Mesendoderm (in vitro differentiated cells): ENCODE data around the gene CTAGE8. TPM values are rescaled to one million over a fixed set of nuclear protein-coding genes. Genes with fewer than 3 reads are reported as not detected.
"Not testable (repeated sequence)": the region's sequence is repeated elsewhere in the genome, so short reads cannot be mapped to it uniquely, and the experiment has no call there.

ENCODE experiments used
- DNase-seq: peaks from one replicate; pipeline ENCODE4 v3.0.0; 2013
- H2AK5ac ChIP-seq: 2 replicates; pipeline ENCODE4 v1.6.1; 2013; ENCODE audit warnings: low read length, inconsistent platforms
- H2BK120ac ChIP-seq: 2 replicates; pipeline ENCODE4 v1.6.1; 2013; ENCODE audit warnings: low read depth, mild to moderate bottlenecking, low read length, moderate library complexity, mixed read lengths
- H2BK15ac ChIP-seq: replicated peaks from 2 replicates; pipeline ENCODE4 v1.6.1; 2013; ENCODE audit warnings: low read depth, mild to moderate bottlenecking, moderate library complexity
- H2BK5ac ChIP-seq: 2 replicates; pipeline ENCODE4 v1.6.1; 2013; ENCODE audit warnings: low read length, inconsistent platforms
- H3K18ac ChIP-seq: 2 replicates; pipeline ENCODE4 v1.6.1; 2013; ENCODE audit warnings: mild to moderate bottlenecking, low read length, mixed read lengths
- H3K23ac ChIP-seq: one replicate; pipeline ENCODE4 v1.6.1; 2013; ENCODE audit warnings: low read length
- H3K27ac ChIP-seq: 2 replicates; pipeline ENCODE4 v1.5.1; 2013; ENCODE audit warnings: low read depth, mild to moderate bottlenecking, inconsistent platforms, low read length, moderate library complexity
- H3K27me3 ChIP-seq: 2 replicates; pipeline ENCODE4 v1.6.1; 2013; ENCODE audit warnings: low read length, control low read depth, mild to moderate bottlenecking, inconsistent platforms; ENCODE audit not compliant: insufficient read depth, poor library complexity
- H3K36me3 ChIP-seq: 2 replicates; pipeline ENCODE4 v1.6.1; 2013; ENCODE audit warnings: low read length, inconsistent platforms; ENCODE audit not compliant: control insufficient read depth, insufficient read depth
- H3K4ac ChIP-seq: one replicate; pipeline ENCODE4 v1.6.1; 2013; ENCODE audit warnings: low read depth, mild to moderate bottlenecking, low read length, moderate library complexity
- H3K4me1 ChIP-seq: 2 replicates; pipeline ENCODE4 v1.6.1; 2013; ENCODE audit warnings: low read depth, low read length, inconsistent platforms; ENCODE audit not compliant: control insufficient read depth
- H3K4me2 ChIP-seq: 2 replicates; pipeline ENCODE4 v1.6.1; 2013; ENCODE audit warnings: low read length
- H3K4me3 ChIP-seq: 2 replicates; pipeline ENCODE4 v1.5.1; 2013; ENCODE audit warnings: mild to moderate bottlenecking, low read length
- H3K56ac ChIP-seq: one replicate; pipeline ENCODE4 v1.6.1; 2013; ENCODE audit warnings: low read length
- H3K79me1 ChIP-seq: 2 replicates; pipeline ENCODE4 v1.6.1; 2013; ENCODE audit warnings: low read length, inconsistent platforms
- H3K79me2 ChIP-seq: 2 replicates; pipeline ENCODE4 v1.6.1; 2013; ENCODE audit warnings: mild to moderate bottlenecking, low read length; ENCODE audit not compliant: control insufficient read depth, insufficient read depth
- H3K9ac ChIP-seq: 2 replicates; pipeline ENCODE4 v1.6.1; 2013; ENCODE audit warnings: low read length, inconsistent platforms
- H4K5ac ChIP-seq: one replicate; pipeline ENCODE4 v1.6.1; 2013; ENCODE audit warnings: low read length
- H4K8ac ChIP-seq: one replicate; pipeline ENCODE4 v1.6.1; 2013; ENCODE audit warnings: low read depth, mild to moderate bottlenecking, control low read depth, low read length, moderate library complexity
- WGBS: extraction: QIAGEN DNeasy Blood & Tissue Kit; methylation state at CpG from one replicate; pipeline ENCODE4 v1.1.7; 2013; ENCODE audit warnings: low lambda C conversion rate, missing lambda C conversion rate; ENCODE audit not compliant: insufficient coverage; ENCODE audit errors: extremely low coverage; 5-methylcytosine and 5-hydroxymethylcytosine counted together
- polyA plus RNA-seq, 2 experiments: library from polyadenylated mRNA; stranded (reverse); fragments of 200-250 nt; gene quantifications; one replicate each; pipeline ENCODE4 v1.2.3, GENCODE V29; 2013

The CTAGE8 gene, protein sequence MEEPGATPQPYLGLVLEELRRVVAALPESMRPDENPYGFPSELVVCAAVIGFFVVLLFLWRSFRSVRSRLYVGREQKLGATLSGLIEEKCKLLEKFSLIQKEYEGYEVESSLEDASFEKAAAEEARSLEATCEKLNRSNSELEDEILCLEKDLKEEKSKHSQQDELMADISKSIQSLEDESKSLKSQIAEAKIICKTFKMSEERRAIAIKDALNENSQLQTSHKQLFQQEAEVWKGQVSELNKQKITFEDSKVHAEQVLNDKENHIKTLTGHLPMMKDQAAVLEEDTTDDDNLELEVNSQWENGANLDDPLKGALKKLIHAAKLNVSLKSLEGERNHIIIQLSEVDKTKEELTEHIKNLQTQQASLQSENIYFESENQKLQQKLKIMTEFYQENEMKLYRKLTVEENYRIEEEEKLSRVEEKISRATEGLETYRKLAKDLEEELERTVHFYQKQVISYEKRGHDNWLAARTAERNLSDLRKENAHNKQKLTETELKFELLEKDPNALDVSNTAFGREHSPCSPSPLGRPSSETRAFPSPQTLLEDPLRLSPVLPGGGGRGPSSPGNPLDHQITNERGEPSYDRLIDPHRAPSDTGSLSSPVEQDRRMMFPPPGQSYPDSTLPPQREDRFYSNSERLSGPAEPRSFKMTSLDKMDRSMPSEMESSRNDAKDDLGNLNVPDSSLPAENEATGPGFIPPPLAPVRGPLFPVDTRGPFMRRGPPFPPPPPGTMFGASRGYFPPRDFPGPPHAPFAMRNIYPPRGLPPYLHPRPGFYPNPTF
- polyA plus RNA-seq (2013, experiment 1 of 2) = not detected
- polyA plus RNA-seq (2013, experiment 2 of 2) = not detected

DNA sequence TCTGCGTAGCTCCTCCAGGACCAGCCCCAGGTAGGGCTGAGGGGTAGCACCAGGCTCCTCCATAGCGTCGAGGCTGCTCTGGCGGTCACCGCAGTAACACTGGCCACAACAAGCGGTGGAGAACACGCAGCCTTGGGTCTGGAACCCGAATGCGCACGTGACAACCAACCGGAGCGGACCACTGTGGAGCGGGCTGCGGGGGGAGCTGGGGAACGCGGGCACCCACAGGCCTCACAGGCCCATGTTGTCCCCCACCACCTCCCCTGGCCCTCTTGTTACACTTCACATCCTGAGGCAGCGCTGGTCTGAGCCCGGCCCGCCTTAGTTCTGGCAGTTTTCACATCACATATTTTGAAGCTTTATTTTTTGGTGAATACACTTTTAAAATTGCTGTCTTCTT, at the start of gene CTAGE8:
Gene CTAGE8 (minus strand): TSS at position 101 of the 400 bp plus-strand sequence. CDS start 38 bp downstream, at position 63.
- not testable (repeated sequence) for H3K56ac ChIP-seq, H3K9ac ChIP-seq, H4K8ac ChIP-seq, H3K79me1 ChIP-seq, H3K27me3 ChIP-seq, DNase-seq, H2AK5ac ChIP-seq, H3K79me2 ChIP-seq, H2BK15ac ChIP-seq, H3K36me3 ChIP-seq, H3K23ac ChIP-seq, H3K27ac ChIP-seq, H3K4ac ChIP-seq, H4K5ac ChIP-seq, H3K4me1 ChIP-seq, H3K4me3 ChIP-seq, H2BK5ac ChIP-seq, H2BK120ac ChIP-seq, H3K18ac ChIP-seq, H3K4me2 ChIP-seq
- WGBS = no CpG with 5 or more reads among the region's 19 CpGs

DNA sequence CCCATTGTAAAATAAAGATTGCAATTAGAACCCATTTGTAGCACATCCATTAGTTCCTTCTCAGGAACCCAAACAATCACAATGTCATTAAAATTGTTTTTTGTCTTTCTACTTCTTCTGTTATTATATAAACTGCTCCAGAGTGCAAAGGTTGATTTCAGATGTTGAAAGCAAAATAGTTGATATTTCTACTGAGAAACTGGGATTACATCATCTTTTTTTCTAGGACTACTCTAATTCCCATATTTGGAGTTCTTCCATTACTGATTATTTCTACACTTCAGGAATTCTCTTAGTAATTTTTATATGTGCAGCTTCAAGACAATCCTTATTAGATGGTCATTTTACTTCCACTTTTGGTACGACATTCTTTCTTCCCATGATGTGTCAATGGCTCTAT, 48.4 kb upstream of the CTAGE8 start:
- not testable (repeated sequence) for DNase-seq, H3K27ac ChIP-seq
- no CpG with 5 or more reads among the region's 1 CpG for WGBS

DNA sequence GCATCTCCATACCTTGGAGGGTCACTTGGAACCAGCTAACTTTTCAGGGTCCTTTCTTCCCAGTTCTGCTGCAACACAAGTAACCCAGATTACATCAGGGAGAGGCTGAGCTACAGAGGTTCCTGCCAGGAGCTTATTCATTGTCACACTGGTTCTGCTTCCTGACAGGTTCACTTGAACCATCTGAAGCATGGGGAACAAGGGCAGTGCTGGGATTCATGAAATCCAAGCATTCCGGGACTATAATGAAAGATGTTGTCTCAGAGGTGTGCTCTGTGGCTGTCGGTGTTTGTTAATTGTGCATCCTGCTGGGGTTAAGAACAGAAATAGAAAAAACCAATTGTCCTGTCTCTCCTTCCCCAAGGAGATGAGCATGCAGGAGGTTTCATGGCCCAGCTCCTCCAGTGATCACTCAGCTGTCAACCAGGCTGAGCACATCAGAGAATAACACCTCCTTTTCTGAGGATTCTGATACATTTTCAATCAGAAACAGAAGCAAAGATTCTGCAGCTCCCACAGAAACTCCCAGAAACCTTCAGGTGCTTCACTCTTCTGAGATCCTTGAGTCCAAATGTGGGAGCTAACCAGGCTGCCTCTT, 42.9 kb upstream of the CTAGE8 start, which contains the start of gene OR2A1:
Gene OR2A1 (plus strand): TSS at position 548 of the 598 bp plus-strand sequence. CDS start 5,706 bp downstream, outside the sequence.
- H2AK5ac ChIP-seq, H3K36me3 ChIP-seq, H2BK5ac ChIP-seq, H3K27me3 ChIP-seq, H3K79me1 ChIP-seq, H3K4me2 ChIP-seq, H4K8ac ChIP-seq, H4K5ac ChIP-seq, H3K18ac ChIP-seq, H3K56ac ChIP-seq, H2BK120ac ChIP-seq, H3K4me1 ChIP-seq, H3K23ac ChIP-seq, H3K9ac ChIP-seq, H2BK15ac ChIP-seq, H3K79me2 ChIP-seq, H3K4ac ChIP-seq, H3K27ac ChIP-seq, H3K4me3 ChIP-seq: not testable (repeated sequence)
- no CpG with 5 or more reads among the region's 2 CpGs for WGBS
- DNase-seq = peak; percentile 0

More for the DNA sequence above, 48.4 kb upstream of the CTAGE8 start:
- H4K5ac ChIP-seq, H2AK5ac ChIP-seq, H3K23ac ChIP-seq, H3K56ac ChIP-seq, H3K4me3 ChIP-seq, H3K18ac ChIP-seq, H3K36me3 ChIP-seq, H2BK15ac ChIP-seq, H3K27me3 ChIP-seq, H2BK120ac ChIP-seq, H3K4me2 ChIP-seq, H4K8ac ChIP-seq, H3K79me2 ChIP-seq, H2BK5ac ChIP-seq, H3K9ac ChIP-seq, H3K4me1 ChIP-seq, H3K4ac ChIP-seq, H3K79me1 ChIP-seq: not testable (repeated sequence)

DNA sequence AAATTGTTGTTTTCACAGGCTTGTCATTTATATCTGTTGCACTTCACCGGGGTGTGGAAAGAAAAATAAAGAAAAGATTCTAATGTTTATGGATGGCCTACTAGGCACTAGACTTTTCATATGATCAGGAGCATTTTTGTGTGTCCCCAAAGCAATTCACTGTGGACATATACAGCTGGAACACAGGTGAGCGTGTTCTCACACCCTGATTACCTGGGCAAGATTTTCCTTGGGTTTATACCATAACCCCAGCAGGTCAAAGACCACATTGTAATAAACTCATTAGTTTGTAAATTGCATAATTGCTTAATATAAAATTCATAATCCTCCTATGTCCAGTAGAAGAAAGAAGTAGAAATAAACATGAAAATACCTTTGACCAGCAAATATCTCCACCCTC, 42.1 kb upstream of the CTAGE8 start:
- not testable (repeated sequence) for H2BK15ac ChIP-seq, H3K56ac ChIP-seq, H3K79me2 ChIP-seq, H2BK120ac ChIP-seq, H3K23ac ChIP-seq, H2BK5ac ChIP-seq, H3K36me3 ChIP-seq, H2AK5ac ChIP-seq, H3K4me2 ChIP-seq, H4K5ac ChIP-seq, H4K8ac ChIP-seq, H3K79me1 ChIP-seq, H3K27me3 ChIP-seq, H3K4me3 ChIP-seq, H3K4me1 ChIP-seq, H3K4ac ChIP-seq, H3K9ac ChIP-seq, H3K18ac ChIP-seq, DNase-seq, H3K27ac ChIP-seq
- no CpG with 5 or more reads among the region's 2 CpGs for WGBS

DNA sequence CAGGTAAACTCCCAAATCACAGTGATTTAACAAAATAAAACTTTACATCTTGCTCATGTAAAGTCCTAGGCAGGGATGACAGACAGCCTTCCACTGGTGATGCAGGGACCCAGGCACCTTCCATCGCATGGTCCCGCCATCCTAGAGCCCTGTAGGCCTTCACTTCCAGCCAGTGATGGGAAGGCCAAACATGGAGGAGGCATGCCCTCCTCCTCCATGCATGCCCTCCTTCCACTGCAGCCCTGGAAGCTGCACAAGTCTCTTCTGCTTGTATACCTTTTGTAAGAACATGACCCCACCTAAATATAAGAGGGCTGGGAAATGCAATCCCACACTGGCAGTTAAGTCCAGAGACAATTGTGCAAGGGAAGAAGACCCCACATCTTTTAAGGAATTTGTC, 40.6 kb upstream of the CTAGE8 start:
- no CpG with 5 or more reads among the region's 2 CpGs for WGBS
- not testable (repeated sequence) for H3K27ac ChIP-seq, H2BK120ac ChIP-seq, H3K27me3 ChIP-seq, H3K4me2 ChIP-seq, H3K4me1 ChIP-seq, H2BK5ac ChIP-seq, H2AK5ac ChIP-seq, H3K9ac ChIP-seq, H3K79me2 ChIP-seq, H3K36me3 ChIP-seq, H4K5ac ChIP-seq, DNase-seq, H3K4ac ChIP-seq, H3K18ac ChIP-seq, H3K79me1 ChIP-seq, H2BK15ac ChIP-seq, H3K4me3 ChIP-seq, H3K56ac ChIP-seq, H3K23ac ChIP-seq, H4K8ac ChIP-seq
